ENCODE measurements around the gene GHRL.

DNA sequence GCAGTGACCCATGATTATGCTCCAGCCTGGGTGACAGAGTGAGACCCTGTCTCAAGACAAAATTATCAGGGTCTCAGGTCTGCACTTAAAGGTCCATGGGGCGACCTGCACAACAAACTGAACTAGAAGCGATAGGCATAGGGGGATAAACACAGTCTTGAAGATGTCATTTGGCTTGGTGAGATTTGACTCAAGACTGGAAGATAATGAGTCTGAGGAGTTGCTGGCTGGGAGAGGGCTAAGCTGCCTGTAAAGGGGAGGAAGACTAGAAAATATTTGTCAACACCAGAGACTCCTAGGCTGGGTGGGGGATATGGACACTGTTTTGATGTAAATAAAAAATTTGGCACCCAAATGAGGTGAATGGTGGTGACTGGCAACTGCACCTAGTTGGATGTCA, 19.8 kb downstream of the GHRL start:
- TF ChIP-seq, protein P1, sequence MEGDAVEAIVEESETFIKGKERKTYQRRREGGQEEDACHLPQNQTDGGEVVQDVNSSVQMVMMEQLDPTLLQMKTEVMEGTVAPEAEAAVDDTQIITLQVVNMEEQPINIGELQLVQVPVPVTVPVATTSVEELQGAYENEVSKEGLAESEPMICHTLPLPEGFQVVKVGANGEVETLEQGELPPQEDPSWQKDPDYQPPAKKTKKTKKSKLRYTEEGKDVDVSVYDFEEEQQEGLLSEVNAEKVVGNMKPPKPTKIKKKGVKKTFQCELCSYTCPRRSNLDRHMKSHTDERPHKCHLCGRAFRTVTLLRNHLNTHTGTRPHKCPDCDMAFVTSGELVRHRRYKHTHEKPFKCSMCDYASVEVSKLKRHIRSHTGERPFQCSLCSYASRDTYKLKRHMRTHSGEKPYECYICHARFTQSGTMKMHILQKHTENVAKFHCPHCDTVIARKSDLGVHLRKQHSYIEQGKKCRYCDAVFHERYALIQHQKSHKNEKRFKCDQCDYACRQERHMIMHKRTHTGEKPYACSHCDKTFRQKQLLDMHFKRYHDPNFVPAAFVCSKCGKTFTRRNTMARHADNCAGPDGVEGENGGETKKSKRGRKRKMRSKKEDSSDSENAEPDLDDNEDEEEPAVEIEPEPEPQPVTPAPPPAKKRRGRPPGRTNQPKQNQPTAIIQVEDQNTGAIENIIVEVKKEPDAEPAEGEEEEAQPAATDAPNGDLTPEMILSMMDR (IDR thresholded peaks at IDR 0.05), result no peak
- no peak for TF ChIP-seq POLR2A (IDR thresholded peaks at IDR 0.05)

Measured in testis (tissue), 2 donors.